Retinal pigment epithelial cell (primary cell): ENCODE measurements around the gene WBP1L.

ENCODE experiments used
- DNase-seq: peaks from one replicate; pipeline ENCODE4 v3.0.0-alpha.2; 2010; ENCODE audit warnings: low read depth
- H3K4me3 ChIP-seq: 2 replicates; pipeline ENCODE4 v1.5.1; 2011; ENCODE audit warnings: mild to moderate bottlenecking, low read length, control low read depth, moderate library complexity
- TF ChIP-seq, protein P1 (sequence below): conservative IDR thresholded peaks from 2 replicates; pipeline ENCODE4 v1.5.1; 2011; ENCODE audit warnings: low read depth, low read length, control low read depth, inconsistent platforms

The WBP1L gene

DNA sequence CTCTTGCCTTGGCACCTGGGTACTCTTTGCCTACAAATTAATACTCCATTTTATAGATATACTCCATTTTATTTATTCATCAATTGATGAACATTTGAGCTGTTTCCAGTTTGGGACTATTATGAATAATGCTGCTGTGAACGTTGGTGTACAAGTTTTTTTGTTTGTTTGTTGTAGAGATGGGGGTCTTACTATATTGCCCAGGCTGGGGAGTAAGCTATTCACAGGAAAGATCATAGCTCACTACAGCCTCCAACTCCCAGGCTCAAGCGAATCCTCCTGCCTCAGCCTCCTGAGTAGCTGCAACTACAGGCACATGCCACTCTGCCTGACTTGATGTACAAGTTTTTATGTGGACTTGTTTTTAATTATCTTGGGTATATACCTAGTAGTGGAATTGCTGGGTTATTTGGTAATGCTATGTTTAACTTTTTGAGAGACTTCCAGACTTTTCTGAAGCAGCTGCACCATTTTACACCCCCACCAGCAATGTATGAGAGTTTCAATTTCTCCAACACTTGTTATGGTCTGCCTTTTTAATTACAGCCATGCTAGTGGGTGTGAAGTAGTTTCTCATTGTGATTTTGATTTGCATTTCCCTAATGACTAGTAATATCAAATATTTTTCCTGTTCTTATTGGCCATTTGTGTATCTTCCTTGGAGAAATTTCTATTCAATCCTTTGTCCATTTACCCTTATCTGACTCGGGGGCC, 15.9 kb downstream of the WBP1L start:
- TF ChIP-seq, protein P1, sequence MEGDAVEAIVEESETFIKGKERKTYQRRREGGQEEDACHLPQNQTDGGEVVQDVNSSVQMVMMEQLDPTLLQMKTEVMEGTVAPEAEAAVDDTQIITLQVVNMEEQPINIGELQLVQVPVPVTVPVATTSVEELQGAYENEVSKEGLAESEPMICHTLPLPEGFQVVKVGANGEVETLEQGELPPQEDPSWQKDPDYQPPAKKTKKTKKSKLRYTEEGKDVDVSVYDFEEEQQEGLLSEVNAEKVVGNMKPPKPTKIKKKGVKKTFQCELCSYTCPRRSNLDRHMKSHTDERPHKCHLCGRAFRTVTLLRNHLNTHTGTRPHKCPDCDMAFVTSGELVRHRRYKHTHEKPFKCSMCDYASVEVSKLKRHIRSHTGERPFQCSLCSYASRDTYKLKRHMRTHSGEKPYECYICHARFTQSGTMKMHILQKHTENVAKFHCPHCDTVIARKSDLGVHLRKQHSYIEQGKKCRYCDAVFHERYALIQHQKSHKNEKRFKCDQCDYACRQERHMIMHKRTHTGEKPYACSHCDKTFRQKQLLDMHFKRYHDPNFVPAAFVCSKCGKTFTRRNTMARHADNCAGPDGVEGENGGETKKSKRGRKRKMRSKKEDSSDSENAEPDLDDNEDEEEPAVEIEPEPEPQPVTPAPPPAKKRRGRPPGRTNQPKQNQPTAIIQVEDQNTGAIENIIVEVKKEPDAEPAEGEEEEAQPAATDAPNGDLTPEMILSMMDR, result no peak
- DNase-seq, result no peak
- H3K4me3 ChIP-seq, result no peak overlapping the region

DNA sequence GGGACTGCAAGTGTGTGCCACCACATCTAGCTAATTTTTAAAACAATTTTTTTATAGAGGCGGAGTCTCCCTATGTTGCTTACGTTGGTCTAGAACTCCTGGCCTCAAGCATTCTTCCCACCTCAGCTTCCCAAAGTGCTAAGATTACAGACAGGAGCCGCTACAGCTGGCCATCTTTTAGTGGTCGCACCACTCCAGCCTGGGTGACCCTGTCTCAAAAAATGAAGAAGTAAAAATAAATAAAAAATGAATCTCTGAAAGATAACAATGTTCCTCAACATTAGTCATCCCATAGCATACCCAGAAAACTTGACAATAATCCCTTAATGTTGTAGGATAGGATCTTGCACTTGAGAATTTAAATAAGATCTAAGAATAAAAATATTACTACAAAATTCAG, 18.2 kb downstream of the WBP1L start:
- no peak overlapping the region for H3K4me3 ChIP-seq
- TF ChIP-seq, protein P1, result no peak
- no peak for DNase-seq

DNA sequence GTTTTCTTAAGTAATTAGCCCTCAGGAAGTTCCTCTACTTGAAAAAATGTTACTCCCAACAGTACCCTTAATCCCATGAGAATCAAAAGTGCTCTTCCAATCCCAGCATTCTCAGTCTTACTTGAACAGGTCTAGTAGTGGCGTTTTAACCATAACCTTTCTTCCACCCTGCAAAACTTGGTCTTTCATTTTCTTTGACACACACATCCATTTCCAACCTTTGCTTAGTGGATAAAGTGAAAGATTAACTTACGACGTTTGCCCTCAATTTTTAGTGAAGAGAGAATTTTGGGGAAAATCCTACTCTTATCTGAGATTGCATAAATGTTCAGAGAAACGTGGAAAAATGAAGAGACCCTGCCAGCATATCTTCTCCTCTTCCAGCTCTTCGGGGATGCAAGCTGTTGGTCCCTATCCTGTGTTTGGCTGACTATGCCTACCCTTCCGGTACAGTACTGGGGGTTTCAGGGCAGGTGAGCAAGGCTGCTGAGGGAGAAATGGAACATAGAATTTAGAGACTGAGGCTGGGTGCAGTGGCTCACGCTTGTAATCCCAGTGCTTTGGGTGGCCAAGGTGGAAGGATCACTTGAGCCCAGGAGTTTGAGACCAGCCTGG, 18.8 kb downstream of the WBP1L start:
- DNase-seq, result no peak
- H3K4me3 ChIP-seq, result no peak overlapping the region
- TF ChIP-seq, protein P1, result no peak

DNA sequence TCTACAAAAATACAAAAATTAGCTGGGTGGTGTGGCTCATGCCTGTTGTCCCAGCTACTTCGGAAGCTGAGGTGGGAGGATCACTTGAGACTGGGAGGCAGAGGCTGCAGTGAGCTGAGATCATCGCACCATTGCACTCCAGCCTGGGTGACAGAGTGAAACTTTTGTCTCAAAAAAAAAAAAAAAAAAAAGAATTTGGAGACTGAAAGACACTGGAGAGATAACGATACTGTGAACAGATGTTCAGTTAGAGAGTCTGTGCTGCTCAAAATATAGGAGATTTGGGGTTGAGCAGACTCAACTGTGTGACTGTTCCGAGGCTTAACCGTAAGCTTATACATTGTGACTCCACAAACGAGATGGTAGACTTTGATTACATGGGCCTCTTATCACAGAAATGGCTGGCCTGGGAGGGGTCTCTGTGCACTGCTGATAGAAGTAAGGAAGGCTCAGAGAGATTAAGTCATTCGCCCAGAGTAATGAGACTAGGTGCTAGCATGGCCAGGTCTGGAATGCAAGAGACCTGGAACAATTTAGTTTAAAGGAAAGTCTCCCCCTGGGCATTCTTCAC, 19.4 kb downstream of the WBP1L start:
- TF ChIP-seq, protein P1, result no peak
- no peak for DNase-seq
- H3K4me3 ChIP-seq, result no peak overlapping the region

DNA sequence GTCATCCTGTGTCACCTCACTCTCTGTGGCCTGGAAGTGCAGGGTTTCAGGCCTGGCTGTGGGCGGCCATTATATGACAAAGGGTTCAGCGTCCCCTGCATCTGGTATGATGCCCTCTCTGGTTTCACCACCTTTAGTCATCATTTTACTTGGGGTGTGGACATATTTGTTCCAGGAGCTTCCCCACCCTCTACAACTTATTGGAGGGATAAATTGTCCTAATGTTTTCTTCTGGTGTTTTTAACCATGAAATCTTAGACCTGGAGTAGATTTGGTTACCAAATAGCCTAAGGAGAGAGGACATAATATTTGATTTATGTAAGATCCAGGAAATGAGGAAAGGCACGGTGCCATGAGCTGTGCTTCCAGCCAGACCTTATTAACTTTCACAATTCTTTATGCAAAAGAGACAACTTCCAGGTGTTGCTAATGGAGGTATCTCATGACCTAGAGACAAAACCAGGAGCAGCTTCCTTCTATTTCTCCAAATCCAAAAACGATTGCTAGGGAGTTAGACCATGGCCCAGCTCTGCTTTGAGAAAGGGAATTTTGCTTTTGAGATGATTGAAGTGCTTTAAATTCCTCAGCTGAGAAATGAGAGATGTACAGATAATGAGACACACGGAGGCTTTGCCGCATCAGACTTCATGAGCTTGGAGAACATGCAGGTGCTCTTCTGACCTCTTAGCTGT, 20.9 kb downstream of the WBP1L start:
- TF ChIP-seq, protein P1, result no peak
- DNase-seq, result no peak
- H3K4me3 ChIP-seq, result no peak overlapping the region

DNA sequence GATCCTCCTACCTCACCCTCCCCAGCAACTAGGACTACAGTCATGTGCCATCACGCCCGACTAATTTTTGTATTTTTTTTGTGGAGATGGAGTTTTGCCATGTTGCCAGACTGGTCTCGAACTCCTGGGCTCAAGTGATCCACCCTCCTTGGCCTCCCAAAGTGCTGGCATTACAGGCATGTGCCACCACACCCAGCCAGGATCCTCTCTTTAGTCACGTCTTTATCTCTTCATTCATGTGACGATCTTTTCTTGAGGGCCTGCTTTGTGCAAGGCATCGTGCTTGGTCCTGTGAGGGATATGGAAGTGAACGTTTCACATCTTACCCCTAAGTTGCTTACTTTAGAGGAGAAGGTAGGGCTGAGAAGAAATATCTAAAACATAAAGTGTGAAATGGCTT, 21.6 kb downstream of the WBP1L start:
- no peak overlapping the region for H3K4me3 ChIP-seq
- DNase-seq, result no peak
- TF ChIP-seq, protein P1, result no peak
